NOMO-1 treated with dmso at 0.1 percent for 144 hours (cell line): ENCODE data around the gene HOXA13.
A peak's percentile ranks its signal among the peaks of the same experiment; 100 is the strongest.

Source experiments
- DNase-seq: peaks from one replicate; lab custom pipeline; 2025; ENCODE audit not compliant: unreplicated experiment; lab: John Stamatoyannopoulos, UW

Gene HOXA13

DNA sequence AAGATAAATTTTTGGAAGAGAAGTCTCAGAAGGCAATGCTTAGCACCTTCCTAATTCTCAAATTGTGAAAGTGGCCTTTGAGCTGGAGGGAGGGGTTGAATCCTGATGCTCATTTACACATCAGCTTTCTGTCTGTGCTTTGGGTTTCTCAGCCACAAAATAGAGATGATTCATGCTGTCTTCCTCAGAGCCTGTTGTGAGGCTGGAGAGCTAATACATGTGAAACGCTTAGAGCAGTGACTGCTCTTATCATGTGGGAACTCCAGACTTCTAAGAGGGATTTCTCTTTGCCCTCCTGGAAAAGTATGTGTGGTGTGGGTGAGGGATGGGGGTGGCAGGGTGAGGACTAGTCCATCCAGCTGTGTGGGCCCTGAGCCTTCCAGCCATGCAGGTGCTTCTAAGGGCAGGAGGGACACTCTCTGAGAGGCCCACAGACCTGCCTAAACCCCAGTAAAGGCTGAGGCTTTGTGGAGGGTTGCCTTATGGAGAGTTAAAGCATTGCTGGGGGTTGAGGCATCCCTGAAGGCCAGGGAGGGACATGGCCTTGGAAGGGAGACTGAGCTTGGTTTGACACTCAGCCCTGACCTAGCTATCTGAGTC is 37.9 kb upstream of the HOXA13 start:
- peak; percentile 23 for DNase-seq

DNA sequence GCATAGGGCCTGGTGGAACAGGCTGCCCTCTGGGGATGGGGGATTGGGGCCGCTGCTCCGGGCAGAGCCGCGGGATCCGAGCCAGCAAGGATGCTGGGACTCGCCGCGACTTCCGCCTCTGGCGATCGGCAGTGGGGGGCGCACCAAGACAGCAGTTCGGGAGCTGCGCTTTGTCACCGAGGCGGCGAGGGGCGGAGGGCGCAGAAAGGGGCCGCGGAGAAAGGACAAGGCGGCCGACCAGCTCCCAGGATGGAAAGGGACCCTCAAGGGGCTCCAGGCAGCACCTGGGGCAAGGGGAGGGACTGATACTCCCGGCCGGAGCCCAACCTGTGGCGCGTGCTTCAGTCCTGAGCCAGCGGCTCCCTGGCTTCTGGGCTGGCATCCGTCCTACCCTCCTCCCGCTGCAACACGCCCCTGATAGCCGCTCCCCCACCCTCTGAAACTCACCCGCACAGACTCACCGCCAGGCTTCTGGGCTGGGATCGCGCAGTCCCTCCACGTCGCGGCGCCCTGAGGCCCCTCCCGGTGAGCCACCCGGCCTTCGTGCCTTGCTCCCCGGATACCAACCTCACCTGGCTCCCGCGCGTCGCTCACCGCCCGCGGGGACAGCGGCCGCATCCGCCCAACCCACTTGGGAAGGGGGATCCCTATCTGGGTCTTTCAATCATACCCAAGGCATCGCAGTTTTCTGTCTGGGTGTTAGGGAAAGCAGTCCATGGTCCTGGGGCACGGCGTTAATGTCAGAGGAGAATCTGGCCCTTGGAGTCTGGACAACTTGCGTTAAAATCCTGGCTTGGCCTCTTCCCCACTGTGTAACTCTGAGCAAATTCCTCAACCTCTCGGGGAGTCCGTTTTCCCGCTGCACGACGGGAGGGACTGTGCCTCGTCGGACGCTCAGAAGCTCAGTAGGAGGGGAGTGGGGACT is 35.8 kb upstream of the HOXA13 start:
- DNase-seq: no peak

GRCh38 chr7:27229448-27229847 is 29.6 kb upstream of the HOXA13 start:
- no peak for DNase-seq

DNA sequence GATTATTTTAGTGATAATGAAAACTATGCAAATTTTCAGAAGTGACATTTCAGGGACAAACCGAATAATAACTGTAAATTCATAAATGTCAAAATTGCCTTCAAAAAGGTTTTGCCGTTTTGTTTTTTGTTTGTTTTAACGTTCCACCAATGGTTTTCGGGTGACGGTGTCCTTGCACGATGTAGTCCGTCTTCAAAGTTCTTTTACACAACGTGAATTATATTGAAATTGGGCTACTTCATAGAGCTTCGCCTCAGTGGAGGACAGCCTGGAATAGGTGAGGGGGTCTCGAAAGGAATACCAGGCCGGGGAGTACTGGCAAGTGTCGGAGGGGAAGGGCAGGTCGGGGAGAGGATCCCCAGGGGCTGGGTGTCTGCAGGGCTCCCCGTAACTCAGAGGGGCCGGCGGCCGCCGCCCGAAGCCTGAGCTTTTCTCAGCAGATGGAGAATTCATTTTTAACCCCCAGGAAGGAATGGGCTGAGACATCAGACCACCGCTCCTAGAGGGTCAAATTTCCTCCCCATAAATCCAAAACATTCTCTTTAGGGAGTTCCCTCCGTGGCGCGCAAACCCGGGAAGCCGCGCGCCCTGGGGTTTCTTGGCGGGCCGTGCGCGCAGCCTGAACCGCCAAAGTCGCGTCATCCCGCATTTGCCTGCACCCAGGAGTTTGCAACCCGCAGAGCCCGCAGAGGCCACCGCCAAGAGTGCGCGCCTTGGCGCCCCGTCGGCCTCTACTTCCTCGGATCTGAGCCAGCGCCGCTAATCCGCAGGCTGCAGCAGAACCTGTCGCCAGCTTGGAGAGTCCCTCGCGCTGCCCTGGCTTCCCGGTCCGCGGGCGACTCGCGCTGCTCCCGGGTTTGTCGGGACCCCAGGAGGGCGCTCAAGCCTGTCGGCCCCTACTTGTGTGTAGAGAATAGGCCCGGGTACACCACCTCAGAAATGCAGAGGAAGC is 25.4 kb upstream of the HOXA13 start:
- no peak for DNase-seq

GRCh38 chr7:27223941-27224575 is 24.2 kb upstream of the HOXA13 start:
- DNase-seq: no peak

GRCh38 chr7:27221201-27221797 is 21.4 kb upstream of the HOXA13 start:
- DNase-seq: no peak

GRCh38 chr7:27220440-27220955 is 20.6 kb upstream of the HOXA13 start:
- no peak for DNase-seq

- no peak for DNase-seq
Measured at GRCh38 chr7:27219821-27220220, 19.9 kb upstream of the HOXA13 start.

GRCh38 chr7:27217951-27218350 is 18.1 kb upstream of the HOXA13 start:
- no peak for DNase-seq

DNA sequence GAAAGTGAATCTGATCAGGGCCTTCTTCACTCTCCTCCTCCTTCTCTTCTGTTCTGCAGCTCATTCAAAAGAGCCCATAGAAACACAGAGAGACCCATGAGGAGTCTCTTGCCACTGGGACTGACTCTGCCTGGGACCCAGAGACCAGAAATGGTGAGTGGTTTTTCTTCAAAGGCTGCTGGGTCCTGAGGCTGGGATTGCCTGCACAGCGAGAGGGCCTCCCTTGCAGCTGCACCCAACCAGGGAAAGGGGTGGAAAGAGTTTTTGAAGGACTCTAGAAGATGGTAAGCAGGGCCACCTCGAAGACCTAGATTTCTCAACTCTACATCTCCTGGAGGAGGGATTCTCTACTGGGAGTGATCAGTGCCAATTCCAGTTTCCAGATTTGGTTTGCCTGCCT is 15.5 kb upstream of the HOXA13 start:
- DNase-seq: no peak

- DNase-seq: no peak
Measured at GRCh38 chr7:27214239-27214950, 14.5 kb upstream of the HOXA13 start.

DNA sequence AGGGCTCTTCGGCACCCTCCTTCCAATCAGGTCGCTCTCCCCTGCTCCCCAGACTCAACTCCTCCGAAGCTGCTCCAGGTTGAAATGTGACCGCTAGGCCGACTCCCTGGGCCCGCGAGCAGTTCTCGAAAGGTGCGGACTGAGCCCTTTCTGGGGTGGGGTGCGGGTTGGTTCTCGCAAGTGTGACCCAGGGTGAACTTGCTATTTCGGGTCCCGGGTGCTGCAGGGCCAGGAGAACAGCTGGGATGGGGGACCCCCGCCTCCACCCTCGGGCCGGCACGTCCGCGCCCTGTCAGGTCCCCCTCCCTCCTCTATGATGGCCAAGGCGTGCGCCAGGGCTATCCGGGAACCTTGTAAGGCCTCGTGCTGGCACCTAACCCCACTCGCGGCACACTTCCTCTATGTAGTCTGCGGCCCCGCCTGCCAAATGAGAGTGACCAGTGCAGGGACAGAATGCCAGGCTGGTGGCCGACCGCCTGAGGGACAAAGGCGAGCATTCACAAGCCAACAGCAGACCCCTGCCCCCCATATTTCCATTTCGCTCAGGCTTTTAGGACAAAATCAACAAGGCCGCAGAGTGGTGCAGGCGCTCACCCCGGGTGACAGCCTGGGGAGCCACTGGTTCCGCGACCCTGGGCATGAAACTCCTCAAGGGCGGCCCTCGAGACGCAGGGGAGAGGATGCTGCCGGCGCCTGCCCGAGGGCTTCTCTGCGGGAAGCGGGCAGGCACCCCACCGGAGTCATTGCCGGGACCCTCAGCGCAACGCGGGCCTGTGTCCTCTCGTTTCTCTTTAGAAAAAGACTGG is 13.7 kb upstream of the HOXA13 start:
- DNase-seq: no peak

DNA sequence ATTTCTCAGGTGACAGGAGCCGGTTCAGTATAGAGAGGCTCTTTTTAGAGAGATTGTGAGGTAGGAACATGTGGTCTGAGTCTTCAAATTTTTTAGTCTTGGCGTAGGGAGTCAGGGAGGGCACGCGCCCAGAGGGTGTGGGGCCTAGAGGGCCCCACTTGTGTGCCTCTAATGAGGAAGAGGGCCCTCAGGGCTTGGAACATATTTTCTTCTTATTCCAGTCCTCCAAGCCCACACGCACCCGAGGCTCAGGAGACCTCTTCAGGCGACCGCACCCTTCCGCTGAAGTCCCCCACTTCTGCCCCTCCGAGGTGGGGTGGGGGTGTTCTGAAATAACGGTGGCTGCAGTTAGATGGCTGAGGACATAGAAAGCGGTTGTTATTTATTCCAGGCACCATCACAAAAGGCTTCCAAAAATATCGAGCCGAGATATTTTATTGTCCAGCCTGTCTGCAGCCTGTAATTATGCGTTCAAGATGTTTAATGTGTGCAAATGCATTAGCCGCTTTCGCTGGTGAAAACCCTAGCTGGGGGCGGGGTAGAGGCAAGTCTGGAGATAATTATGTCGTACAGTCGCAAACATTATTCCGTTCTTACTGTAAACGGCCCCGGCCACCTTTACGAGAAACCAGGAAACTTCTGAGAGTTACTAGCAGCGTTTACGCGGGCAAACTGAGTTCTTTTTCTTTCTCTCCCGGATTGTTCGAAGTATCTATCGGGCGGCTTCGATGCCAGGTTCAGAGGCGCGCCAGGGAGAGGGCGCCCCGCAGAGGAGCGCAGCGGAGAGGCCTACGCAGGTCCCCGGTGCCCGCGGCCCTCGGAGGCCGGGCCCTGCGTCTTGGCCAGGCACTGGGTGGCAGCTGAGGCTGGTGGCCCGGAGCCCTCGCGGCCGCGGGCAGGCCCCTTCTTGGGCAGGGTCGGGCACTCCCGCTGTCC is 12.9 kb upstream of the HOXA13 start:
- no peak for DNase-seq

GRCh38 chr7:27211764-27212204 is 11.9 kb upstream of the HOXA13 start:
- no peak for DNase-seq

GRCh38 chr7:27211084-27211446 is 11.2 kb upstream of the HOXA13 start:
- DNase-seq: no peak

- DNase-seq: no peak
Measured at GRCh38 chr7:27210441-27211083, 10.7 kb upstream of the HOXA13 start.

- DNase-seq: no peak
Measured at GRCh38 chr7:27209933-27210440, 10.1 kb upstream of the HOXA13 start.
